ENCODE measurements around the gene HOXB6.

DNA sequence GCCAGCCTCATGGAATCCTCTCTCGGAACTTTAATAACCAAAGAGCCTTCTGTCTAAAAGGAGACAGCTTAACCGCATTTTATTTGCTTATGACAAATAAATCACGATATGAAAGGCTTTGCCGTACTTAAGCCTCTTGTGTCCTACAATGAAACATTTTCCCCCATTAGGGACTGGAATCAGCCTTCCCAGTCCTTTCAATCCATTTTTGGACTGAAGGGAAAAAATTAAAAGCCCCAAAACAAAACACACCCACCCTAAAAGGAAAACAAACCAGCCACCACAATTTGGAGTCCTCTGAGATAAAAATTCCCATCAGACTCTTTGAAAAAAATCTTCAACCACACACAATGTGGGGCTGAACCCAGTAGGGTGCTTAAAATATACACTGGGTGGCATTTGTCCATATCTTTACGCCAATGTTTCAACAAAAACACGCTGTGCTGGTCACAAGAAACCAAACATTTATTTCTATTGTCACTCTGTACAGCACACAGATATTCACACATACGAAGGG lies 29.7 kb downstream of the HOXB6 start:
- TF ChIP-seq, protein P1, sequence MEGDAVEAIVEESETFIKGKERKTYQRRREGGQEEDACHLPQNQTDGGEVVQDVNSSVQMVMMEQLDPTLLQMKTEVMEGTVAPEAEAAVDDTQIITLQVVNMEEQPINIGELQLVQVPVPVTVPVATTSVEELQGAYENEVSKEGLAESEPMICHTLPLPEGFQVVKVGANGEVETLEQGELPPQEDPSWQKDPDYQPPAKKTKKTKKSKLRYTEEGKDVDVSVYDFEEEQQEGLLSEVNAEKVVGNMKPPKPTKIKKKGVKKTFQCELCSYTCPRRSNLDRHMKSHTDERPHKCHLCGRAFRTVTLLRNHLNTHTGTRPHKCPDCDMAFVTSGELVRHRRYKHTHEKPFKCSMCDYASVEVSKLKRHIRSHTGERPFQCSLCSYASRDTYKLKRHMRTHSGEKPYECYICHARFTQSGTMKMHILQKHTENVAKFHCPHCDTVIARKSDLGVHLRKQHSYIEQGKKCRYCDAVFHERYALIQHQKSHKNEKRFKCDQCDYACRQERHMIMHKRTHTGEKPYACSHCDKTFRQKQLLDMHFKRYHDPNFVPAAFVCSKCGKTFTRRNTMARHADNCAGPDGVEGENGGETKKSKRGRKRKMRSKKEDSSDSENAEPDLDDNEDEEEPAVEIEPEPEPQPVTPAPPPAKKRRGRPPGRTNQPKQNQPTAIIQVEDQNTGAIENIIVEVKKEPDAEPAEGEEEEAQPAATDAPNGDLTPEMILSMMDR (IDR thresholded peaks at IDR 0.05; ENCODE audit: borderline replicate concordance, extremely low read depth, low read length, poor library complexity, severe bottlenecking) = no peak
- TF ChIP-seq EZH2 (IDR thresholded peaks at IDR 0.05; ENCODE audit: borderline replicate concordance, low read depth, low read length, severe bottlenecking) = no peak

Data from DND-41 (cell line).